NT2/D1 (cell line): Measurements from ENCODE around the gene ZDHHC23.

Source experiments
- SUZ12 ChIP-seq: IDR thresholded peaks from 2 replicates; pipeline ENCODE4 v1.6.1; 2011; ENCODE audit not compliant: insufficient read length, insufficient read depth; ENCODE audit errors: extremely low read depth
- YY1 ChIP-seq: IDR thresholded peaks from 2 replicates; pipeline ENCODE4 v1.6.1; 2011; ENCODE audit not compliant: insufficient read length, insufficient read depth
- ZNF274 ChIP-seq: IDR thresholded peaks from 2 replicates; pipeline ENCODE4 v1.6.1; 2011; ENCODE audit warnings: mild to moderate bottlenecking, low read depth, low read length

- TF ChIP-seq YY1 (no peak), ZNF274 (no peak), SUZ12 (no peak)
These were observed at the start of gene ZDHHC23 for GRCh38 chr3:113947372-113948014.
